ENCODE data around the gene CAMK2B. TPM values are rescaled to one million over a fixed set of nuclear protein-coding genes. Genes with fewer than 3 reads are reported as not detected.

CAMK2B gene
- total and polyA plus RNA-seq, 4 experiments from 2014 or later: not detected

GRCh38 chr7:44224974-44225565 lies 100.3 kb downstream of the CAMK2B start:
- no peak for DNase-seq
- no peak overlapping the region for H3K27ac Mint-ChIP-seq
- H3K4me3 Mint-ChIP-seq: no peak overlapping the region
- POLR2A ChIA-PET (ENCODE audit: partially characterized antibody): no interaction called here
- H3K36me3 Mint-ChIP-seq: no peaks in the 10 kb centered on the region
- no peaks in the 10 kb centered on the region for H3K36me3 ChIP-seq (ENCODE audit: insufficient read depth, low read length)
- H3K4me1 ChIP-seq (ENCODE audit: insufficient read depth, low read length): no peaks in the 10 kb centered on the region
- no peaks in the 10 kb centered on the region for H3K27me3 ChIP-seq (ENCODE audit: insufficient read depth, low read length)
- intact Hi-C loops (cut with micrococcal nuclease): no loop called here
- no peaks in the 10 kb centered on the region for H3K9me3 Mint-ChIP-seq
- CTCF ChIA-PET (ENCODE audit: partially characterized antibody): interaction anchor here (0.6 kb wide), 1 partner anchor 311 kb away, joined by 3 read pairs; no protein-coding TSS in a partner anchor
- H3K9me3 ChIP-seq (ENCODE audit: control insufficient read depth in 1 of 2, low read length in 2 of 2): no peaks in the 10 kb centered on the region
- H3K4me1 Mint-ChIP-seq: no peaks in the 10 kb centered on the region
- H3K27me3 Mint-ChIP-seq: peaks cover 5 to 7% of the 10 kb centered on the region in 2 donors
- no peak overlapping the region for H3K4me3 ChIP-seq (ENCODE audit: low read length in 2 of 2)
- no peak overlapping the region for H3K27ac ChIP-seq (ENCODE audit: low read depth, low read length)

GRCh38 chr7:44224080-44224973 lies 101.1 kb downstream of the CAMK2B start:
- Histone ChIP-seq H3K36me3 (ENCODE audit: insufficient read depth, low read length) (no peaks in the 10 kb centered on the region), H3K4me3 (ENCODE audit: low read length in 2 of 2) (no peak overlapping the region), H3K27ac (ENCODE audit: low read depth, low read length) (no peak overlapping the region), H3K27me3 (ENCODE audit: insufficient read depth, low read length) (no peaks in the 10 kb centered on the region), H3K9me3 (ENCODE audit: control insufficient read depth in 1 of 2, low read length in 2 of 2) (no peaks in the 10 kb centered on the region), H3K4me1 (ENCODE audit: insufficient read depth, low read length) (no peaks in the 10 kb centered on the region)
- intact Hi-C loops (cut with micrococcal nuclease): no loop called here
- Mint-ChIP-seq H3K4me1 (no peaks in the 10 kb centered on the region), H3K4me3 (no peak overlapping the region), H3K9me3 (no peaks in the 10 kb centered on the region), H3K27ac (peak overlapping the region in 1 of 7 donors; percentile 75), H3K27me3 (peaks cover 5 to 7% of the 10 kb centered on the region in 2 donors), H3K36me3 (no peaks in the 10 kb centered on the region)
- ChIA-PET POLR2A (ENCODE audit: partially characterized antibody) (no interaction called here), CTCF (ENCODE audit: partially characterized antibody) (interaction anchor here (0.6 kb wide), 1 partner anchor 312 kb away, joined by 3 read pairs; no protein-coding TSS in a partner anchor)
- DNase-seq: no peak

DNA sequence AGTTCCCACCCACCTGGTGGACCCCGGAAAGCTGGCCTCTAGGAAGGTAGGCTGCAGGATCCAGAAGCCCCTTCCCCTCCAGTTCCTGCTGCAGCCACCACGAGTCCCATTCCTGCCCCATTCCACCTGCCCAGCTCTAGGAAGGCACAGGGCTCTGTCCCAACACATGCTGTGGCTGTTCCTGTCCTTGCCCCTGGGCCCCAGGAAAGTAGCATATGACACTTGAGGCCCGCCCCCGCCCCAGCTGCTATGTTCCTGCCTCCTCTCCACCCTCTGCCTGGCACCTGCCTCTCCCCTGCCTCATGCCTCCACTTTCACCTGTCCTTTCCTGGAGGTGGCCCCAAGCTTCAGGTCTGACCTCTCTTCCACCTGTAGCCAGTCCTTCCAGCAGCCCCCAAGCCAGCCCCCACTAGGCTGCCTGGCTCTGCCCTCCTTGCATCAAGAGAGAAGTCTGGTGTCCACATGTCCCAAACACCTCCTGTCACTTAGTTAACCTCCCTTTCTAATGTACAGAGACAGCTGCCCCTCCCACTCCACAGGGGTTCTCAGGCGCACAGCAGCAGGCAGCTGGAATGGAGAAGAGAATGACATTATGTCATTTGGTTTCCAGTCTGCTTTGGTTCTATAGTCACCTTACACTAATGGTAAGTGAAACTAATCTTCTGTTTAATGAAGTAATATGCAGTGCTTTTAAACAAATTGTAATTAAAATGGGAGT lies 101.9 kb downstream of the CAMK2B start:
- no peaks in the 10 kb centered on the region for H3K36me3 Mint-ChIP-seq
- H3K27ac ChIP-seq (ENCODE audit: low read depth, low read length): no peak overlapping the region
- no peaks in the 10 kb centered on the region for H3K9me3 Mint-ChIP-seq
- no peaks in the 10 kb centered on the region for H3K27me3 ChIP-seq (ENCODE audit: insufficient read depth, low read length)
- H3K9me3 ChIP-seq (ENCODE audit: control insufficient read depth in 1 of 2, low read length in 2 of 2): no peaks in the 10 kb centered on the region
- H3K4me1 Mint-ChIP-seq: no peaks in the 10 kb centered on the region
- H3K27ac Mint-ChIP-seq: peak overlapping the region in 3 of 7 donors; percentile 36 to 75 (median 52)
- no peak overlapping the region for H3K4me3 ChIP-seq (ENCODE audit: low read length in 2 of 2)
- no peak for DNase-seq
- CTCF ChIA-PET (ENCODE audit: partially characterized antibody): no interaction called here
- H3K36me3 ChIP-seq (ENCODE audit: insufficient read depth, low read length): no peaks in the 10 kb centered on the region
- peaks cover 5 to 7% of the 10 kb centered on the region in 2 donors for H3K27me3 Mint-ChIP-seq
- POLR2A ChIA-PET (ENCODE audit: partially characterized antibody): no interaction called here
- H3K4me1 ChIP-seq (ENCODE audit: insufficient read depth, low read length): no peaks in the 10 kb centered on the region
- intact Hi-C loops (cut with micrococcal nuclease): no loop called here
- no peak overlapping the region for H3K4me3 Mint-ChIP-seq

- H3K27me3 ChIP-seq (ENCODE audit: insufficient read depth, low read length): no peaks in the 10 kb centered on the region
- H3K4me1 ChIP-seq (ENCODE audit: insufficient read depth, low read length): no peaks in the 10 kb centered on the region
- no peak overlapping the region for H3K4me3 ChIP-seq (ENCODE audit: low read length in 2 of 2)
- intact Hi-C loops (cut with micrococcal nuclease): no loop called here
- no peaks in the 10 kb centered on the region for H3K36me3 ChIP-seq (ENCODE audit: insufficient read depth, low read length)
- H3K27ac ChIP-seq (ENCODE audit: low read depth, low read length): no peak overlapping the region
- no peak overlapping the region for H3K4me3 Mint-ChIP-seq
- no peaks in the 10 kb centered on the region for H3K9me3 ChIP-seq (ENCODE audit: control insufficient read depth in 1 of 2, low read length in 2 of 2)
- ChIA-PET CTCF (ENCODE audit: partially characterized antibody) (no interaction called here), POLR2A (ENCODE audit: partially characterized antibody) (no interaction called here)
- H3K27ac Mint-ChIP-seq: no peak overlapping the region
- H3K4me1 Mint-ChIP-seq: no peaks in the 10 kb centered on the region
- H3K27me3 Mint-ChIP-seq: peaks cover 5 to 7% of the 10 kb centered on the region in 2 donors
- H3K9me3 Mint-ChIP-seq: no peaks in the 10 kb centered on the region
- H3K36me3 Mint-ChIP-seq: no peaks in the 10 kb centered on the region
- no peak for DNase-seq
These were observed 102.6 kb downstream of the CAMK2B start for GRCh38 chr7:44222776-44223261.

GRCh38 chr7:44222074-44222473 lies 103.3 kb downstream of the CAMK2B start:
- Histone ChIP-seq H3K27me3 (ENCODE audit: insufficient read depth, low read length) (no peaks in the 10 kb centered on the region), H3K4me3 (ENCODE audit: low read length in 2 of 2) (no peak overlapping the region), H3K36me3 (ENCODE audit: insufficient read depth, low read length) (no peaks in the 10 kb centered on the region), H3K9me3 (ENCODE audit: control insufficient read depth in 1 of 2, low read length in 2 of 2) (no peaks in the 10 kb centered on the region), H3K27ac (ENCODE audit: low read depth, low read length) (no peak overlapping the region), H3K4me1 (ENCODE audit: insufficient read depth, low read length) (no peaks in the 10 kb centered on the region)
- Mint-ChIP-seq H3K27me3 (peaks cover 5 to 7% of the 10 kb centered on the region in 2 donors), H3K36me3 (no peaks in the 10 kb centered on the region), H3K4me1 (no peaks in the 10 kb centered on the region), H3K4me3 (no peak overlapping the region), H3K9me3 (no peaks in the 10 kb centered on the region), H3K27ac (no peak overlapping the region)
- ChIA-PET POLR2A (ENCODE audit: partially characterized antibody) (no interaction called here), CTCF (ENCODE audit: partially characterized antibody) (no interaction called here)
- no peak for DNase-seq
- intact Hi-C loops (cut with micrococcal nuclease): no loop called here

DNA sequence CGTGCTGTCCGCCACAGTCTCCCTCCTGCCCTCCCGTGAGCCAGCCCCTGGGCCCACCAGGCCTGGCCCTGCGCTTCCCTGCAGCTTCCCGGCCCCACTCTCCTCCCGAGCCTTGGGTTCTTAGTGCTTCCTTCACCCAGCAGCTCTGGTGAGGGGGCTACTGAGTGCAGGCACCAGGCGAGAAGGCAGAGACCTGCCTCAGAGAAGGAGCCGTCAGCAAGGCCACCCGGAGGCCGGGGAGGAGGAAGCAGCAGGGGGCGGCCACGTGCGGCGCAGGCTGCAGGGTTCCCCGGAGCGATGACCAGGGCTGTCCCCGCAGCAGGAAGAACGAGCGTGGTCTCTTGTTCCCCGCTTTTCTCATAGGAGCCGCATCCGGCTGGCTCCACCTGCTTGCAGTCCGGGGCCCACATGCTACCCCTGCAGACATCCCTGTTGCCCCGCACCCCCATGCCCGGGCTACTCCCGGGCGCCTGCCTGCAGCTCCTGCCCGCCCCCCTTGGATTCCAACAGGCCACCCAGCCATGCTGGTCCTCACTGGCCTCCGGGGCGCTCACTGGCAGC lies 104.1 kb downstream of the CAMK2B start:
- Mint-ChIP-seq H3K27me3 (peaks cover 5 to 7% of the 10 kb centered on the region in 2 donors), H3K4me3 (no peak overlapping the region), H3K9me3 (no peaks in the 10 kb centered on the region), H3K27ac (no peak overlapping the region), H3K4me1 (no peaks in the 10 kb centered on the region), H3K36me3 (no peaks in the 10 kb centered on the region)
- ChIA-PET POLR2A (ENCODE audit: partially characterized antibody) (no interaction called here), CTCF (ENCODE audit: partially characterized antibody) (no interaction called here)
- no peak overlapping the region for H3K27ac ChIP-seq (ENCODE audit: low read depth, low read length)
- intact Hi-C loops (cut with micrococcal nuclease): no loop called here
- no peaks in the 10 kb centered on the region for H3K4me1 ChIP-seq (ENCODE audit: insufficient read depth, low read length)
- H3K27me3 ChIP-seq (ENCODE audit: insufficient read depth, low read length): no peaks in the 10 kb centered on the region
- H3K4me3 ChIP-seq (ENCODE audit: low read length in 2 of 2): no peak overlapping the region
- DNase-seq: no peak
- no peaks in the 10 kb centered on the region for H3K36me3 ChIP-seq (ENCODE audit: insufficient read depth, low read length)
- H3K9me3 ChIP-seq (ENCODE audit: control insufficient read depth in 1 of 2, low read length in 2 of 2): no peaks in the 10 kb centered on the region

Data from CD4-positive, alpha-beta memory T cell (primary cell).